ENCODE results near the gene SLC4A7.
"Not testable (repeated sequence)": the region's sequence is repeated elsewhere in the genome, so short reads cannot be mapped to it uniquely, and the experiment has no call there.

Gene SLC4A7

GRCh38 chr3:27360113-27361078, 123.8 kb downstream of the SLC4A7 start:
- DNase-seq (ENCODE audit: low read depth in 3 of 3, low spot score in 1 of 3) = no peak

- no peak for DNase-seq (ENCODE audit: low read depth in 3 of 3, low spot score in 1 of 3)
These were observed 125.8 kb downstream of the SLC4A7 start for GRCh38 chr3:27358372-27358771.

GRCh38 chr3:27357665-27358258, 126.4 kb downstream of the SLC4A7 start:
- DNase-seq (ENCODE audit: low read depth in 3 of 3, low spot score in 1 of 3) = peak in 2 of 3 donors; percentile 19 to 24

- no peak for DNase-seq (ENCODE audit: low read depth in 3 of 3, low spot score in 1 of 3)
These were observed 127.2 kb downstream of the SLC4A7 start for GRCh38 chr3:27356976-27357375.

GRCh38 chr3:27354588-27355203, 129.5 kb downstream of the SLC4A7 start:
- no peak for DNase-seq (ENCODE audit: low read depth in 3 of 3, low spot score in 1 of 3)

GRCh38 chr3:27354161-27354560, 130.0 kb downstream of the SLC4A7 start:
- no peak for DNase-seq (ENCODE audit: low read depth in 3 of 3, low spot score in 1 of 3)

- DNase-seq (ENCODE audit: low read depth in 3 of 3, low spot score in 1 of 3) = no peak
These were observed 131.0 kb downstream of the SLC4A7 start for GRCh38 chr3:27353221-27353620.

- DNase-seq (ENCODE audit: low read depth in 3 of 3, low spot score in 1 of 3) = no peak
These were observed 132.1 kb downstream of the SLC4A7 start for GRCh38 chr3:27352047-27352446.

- no peak for DNase-seq (ENCODE audit: low read depth in 3 of 3, low spot score in 1 of 3)
These were observed 134.4 kb downstream of the SLC4A7 start for GRCh38 chr3:27349832-27350231.

- DNase-seq (ENCODE audit: low read depth in 3 of 3, low spot score in 1 of 3) = no peak
These were observed 138.0 kb downstream of the SLC4A7 start for GRCh38 chr3:27345959-27346865.

GRCh38 chr3:27345493-27345892, 138.7 kb downstream of the SLC4A7 start:
- DNase-seq (ENCODE audit: low read depth in 3 of 3, low spot score in 1 of 3) = no peak

- DNase-seq (ENCODE audit: low read depth in 3 of 3, low spot score in 1 of 3) = no peak
These were observed 139.1 kb downstream of the SLC4A7 start for GRCh38 chr3:27345045-27345444.

- DNase-seq (ENCODE audit: low read depth in 3 of 3, low spot score in 1 of 3) = no peak
These were observed 140.0 kb downstream of the SLC4A7 start for GRCh38 chr3:27344192-27344591.

GRCh38 chr3:27342267-27342666, 141.9 kb downstream of the SLC4A7 start:
- DNase-seq (ENCODE audit: low read depth in 3 of 3, low spot score in 1 of 3) = no peak

- no peak for DNase-seq (ENCODE audit: low read depth in 3 of 3, low spot score in 1 of 3)
These were observed 143.7 kb downstream of the SLC4A7 start for GRCh38 chr3:27340534-27340933.

- DNase-seq (ENCODE audit: low read depth in 3 of 3, low spot score in 1 of 3) = no peak
These were observed 148.6 kb downstream of the SLC4A7 start for GRCh38 chr3:27335571-27335970.

- DNase-seq (ENCODE audit: low read depth in 3 of 3, low spot score in 1 of 3) = no peak
These were observed 150.3 kb downstream of the SLC4A7 start for GRCh38 chr3:27333843-27334242.

- not testable (repeated sequence) for DNase-seq (ENCODE audit: low read depth in 3 of 3, low spot score in 1 of 3)
These were observed 155.0 kb downstream of the SLC4A7 start for GRCh38 chr3:27328982-27329762.

- no peak for DNase-seq (ENCODE audit: low read depth in 3 of 3, low spot score in 1 of 3)
These were observed 157.3 kb downstream of the SLC4A7 start for GRCh38 chr3:27326629-27327545.

All from stimulated activated CD4-positive, alpha-beta T cell treated with anti-CD3 and anti-CD28 coated beads, TNF-alpha, amount 100 ng/mL, for 1 hour (primary cell).